K562 (cell line): ENCODE measurements around the gene WTAP.

Experiments
- CHD2 ChIP-seq: IDR thresholded peaks from 2 replicates; pipeline ENCODE4 v1.6.1; 2011; ENCODE audit warnings: low read depth, low read length
- CHD4 ChIP-seq: fragments of 200-600 bp; sonication (generic); IDR thresholded peaks from 3 replicates; pipeline ENCODE4 v1.6.1; 2012; ENCODE audit warnings: low read depth, mild to moderate bottlenecking, mixed read lengths, low read length, inconsistent platforms; ENCODE audit not compliant: insufficient read depth, insufficient replicate concordance, poor library complexity, severe bottlenecking
- NEUROD1 ChIP-seq: fragments of 150-350 bp; IDR thresholded peaks from 2 replicates; pipeline ENCODE4 v1.6.1; 2014; ENCODE audit warnings: borderline replicate concordance, low read length, low read depth; ENCODE audit not compliant: partially characterized antibody
- POLR3A ChIP-seq: IDR thresholded peaks from 2 replicates; pipeline ENCODE4 v1.6.1; 2011; ENCODE audit warnings: borderline replicate concordance, mild to moderate bottlenecking, moderate library complexity; ENCODE audit not compliant: insufficient read length, insufficient read depth; ENCODE audit errors: extremely low read depth
- SUPT5H ChIP-seq: fragments of 450-650 bp; IDR thresholded peaks from 2 replicates; pipeline ENCODE4 v1.6.1; 2016
- ZBTB26 ChIP-seq: fragments of 450-650 bp; formaldehyde crosslinking; IDR thresholded peaks from 2 replicates; pipeline ENCODE4 v1.4.0; 2022; ENCODE audit warnings: missing genetic modification characterization
- ZBTB33 ChIP-seq: sonication (generic); formaldehyde crosslinking; IDR thresholded peaks from 2 replicates; pipeline ENCODE4 v1.8.1; 2023; ENCODE audit warnings: mild to moderate bottlenecking, missing genetic modification reagents
- ZNF644 ChIP-seq: fragments of 200-800 bp; sonication (Bioruptor generic); IDR thresholded peaks from 2 replicates; pipeline ENCODE4 v1.6.1; 2016; ENCODE audit warnings: low read depth, missing genetic modification characterization, missing compliant biosample characterization
- TF ChIP-seq, protein P1 (sequence below), 3 experiments: IDR thresholded peaks in 2 of 3; conservative IDR thresholded peaks in 1 of 3; 2 replicates each; pipeline ENCODE4 v1.5.1; 2011 to 2012; ENCODE audit warnings: low read length in 3 of 3, mild to moderate bottlenecking in 3 of 3, control low read depth in 2 of 3, improper control_type of control experiment in 1 of 3, inconsistent platforms in 1 of 3, low read depth in 1 of 3, mixed read lengths in 1 of 3, moderate library complexity in 1 of 3; ENCODE audit not compliant: insufficient read depth in 2 of 3
- TF ChIP-seq, protein P2 (sequence below): sonication (generic); formaldehyde crosslinking; IDR thresholded peaks from 2 replicates; pipeline ENCODE4 v1.9.0; 2022; ENCODE audit warnings: mild to moderate bottlenecking, missing genetic modification reagents
- TF ChIP-seq, protein P3 (sequence below): sonication (generic); formaldehyde crosslinking; IDR thresholded peaks from 2 replicates; pipeline ENCODE4 v1.5.0; 2020; ENCODE audit warnings: missing genetic modification reagents
- TF ChIP-seq, protein P4 (sequence below): fragments of 450-650 bp; formaldehyde crosslinking; IDR thresholded peaks from 2 replicates; pipeline ENCODE4 v1.4.0; 2022; ENCODE audit warnings: mild to moderate bottlenecking, moderate library complexity

GRCh38 chr6:159772196-159772595, 44.9 kb downstream of the WTAP start:
- TF ChIP-seq ZBTB26 (CRISPR knock-in tag) (no peak), CHD2 (no peak), NEUROD1 (no peak), ZNF644 (tag) (no peak), CHD4 (no peak), SUPT5H (no peak), ZBTB33 (CRISPR knock-in tag) (no peak), POLR3A (no peak)
- TF ChIP-seq, protein P1, sequence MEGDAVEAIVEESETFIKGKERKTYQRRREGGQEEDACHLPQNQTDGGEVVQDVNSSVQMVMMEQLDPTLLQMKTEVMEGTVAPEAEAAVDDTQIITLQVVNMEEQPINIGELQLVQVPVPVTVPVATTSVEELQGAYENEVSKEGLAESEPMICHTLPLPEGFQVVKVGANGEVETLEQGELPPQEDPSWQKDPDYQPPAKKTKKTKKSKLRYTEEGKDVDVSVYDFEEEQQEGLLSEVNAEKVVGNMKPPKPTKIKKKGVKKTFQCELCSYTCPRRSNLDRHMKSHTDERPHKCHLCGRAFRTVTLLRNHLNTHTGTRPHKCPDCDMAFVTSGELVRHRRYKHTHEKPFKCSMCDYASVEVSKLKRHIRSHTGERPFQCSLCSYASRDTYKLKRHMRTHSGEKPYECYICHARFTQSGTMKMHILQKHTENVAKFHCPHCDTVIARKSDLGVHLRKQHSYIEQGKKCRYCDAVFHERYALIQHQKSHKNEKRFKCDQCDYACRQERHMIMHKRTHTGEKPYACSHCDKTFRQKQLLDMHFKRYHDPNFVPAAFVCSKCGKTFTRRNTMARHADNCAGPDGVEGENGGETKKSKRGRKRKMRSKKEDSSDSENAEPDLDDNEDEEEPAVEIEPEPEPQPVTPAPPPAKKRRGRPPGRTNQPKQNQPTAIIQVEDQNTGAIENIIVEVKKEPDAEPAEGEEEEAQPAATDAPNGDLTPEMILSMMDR (IDR thresholded peaks at IDR 0.05 in 2 of 3, conservative IDR thresholded peaks at IDR 0.05 in 1 of 3; ENCODE audit: insufficient read depth in 2 of 3, low read depth in 1 of 3, low read length in 3 of 3), result no peak
- TF ChIP-seq, protein P2, sequence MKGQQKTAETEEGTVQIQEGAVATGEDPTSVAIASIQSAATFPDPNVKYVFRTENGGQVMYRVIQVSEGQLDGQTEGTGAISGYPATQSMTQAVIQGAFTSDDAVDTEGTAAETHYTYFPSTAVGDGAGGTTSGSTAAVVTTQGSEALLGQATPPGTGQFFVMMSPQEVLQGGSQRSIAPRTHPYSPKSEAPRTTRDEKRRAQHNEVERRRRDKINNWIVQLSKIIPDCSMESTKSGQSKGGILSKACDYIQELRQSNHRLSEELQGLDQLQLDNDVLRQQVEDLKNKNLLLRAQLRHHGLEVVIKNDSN (CRISPR knock-in tag), result no peak
- TF ChIP-seq, protein P3, sequence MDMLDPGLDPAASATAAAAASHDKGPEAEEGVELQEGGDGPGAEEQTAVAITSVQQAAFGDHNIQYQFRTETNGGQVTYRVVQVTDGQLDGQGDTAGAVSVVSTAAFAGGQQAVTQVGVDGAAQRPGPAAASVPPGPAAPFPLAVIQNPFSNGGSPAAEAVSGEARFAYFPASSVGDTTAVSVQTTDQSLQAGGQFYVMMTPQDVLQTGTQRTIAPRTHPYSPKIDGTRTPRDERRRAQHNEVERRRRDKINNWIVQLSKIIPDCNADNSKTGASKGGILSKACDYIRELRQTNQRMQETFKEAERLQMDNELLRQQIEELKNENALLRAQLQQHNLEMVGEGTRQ (CRISPR knock-in tag), result no peak
- TF ChIP-seq, protein P4, sequence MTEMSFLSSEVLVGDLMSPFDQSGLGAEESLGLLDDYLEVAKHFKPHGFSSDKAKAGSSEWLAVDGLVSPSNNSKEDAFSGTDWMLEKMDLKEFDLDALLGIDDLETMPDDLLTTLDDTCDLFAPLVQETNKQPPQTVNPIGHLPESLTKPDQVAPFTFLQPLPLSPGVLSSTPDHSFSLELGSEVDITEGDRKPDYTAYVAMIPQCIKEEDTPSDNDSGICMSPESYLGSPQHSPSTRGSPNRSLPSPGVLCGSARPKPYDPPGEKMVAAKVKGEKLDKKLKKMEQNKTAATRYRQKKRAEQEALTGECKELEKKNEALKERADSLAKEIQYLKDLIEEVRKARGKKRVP, result no peak
